Sigmoid colon (tissue), 7 donors: Measurements from ENCODE around the gene NUDT6. TPM values are rescaled to one million over a fixed set of nuclear protein-coding genes. Genes with fewer than 3 reads are reported as not detected.

ENCODE experiments used
- DNase-seq: peaks from one replicate; pipeline ENCODE4 v3.0.0-alpha.2; 2019
- H3K27ac ChIP-seq, 4 donors: fragments of 200-600 bp; sonication (generic); one replicate each; pipeline ENCODE4 v1.5.1; 2016 to 2019; ENCODE audit warnings: mild to moderate bottlenecking in 1 of 4
- H3K27me3 ChIP-seq, 3 donors: fragments of 200-600 bp; sonication (generic); one replicate each; pipeline ENCODE4 v1.5.1; 2019; ENCODE audit warnings: mild to moderate bottlenecking in 1 of 3
- H3K36me3 ChIP-seq, 4 donors: fragments of 200-600 bp; sonication (generic); one replicate each; pipeline ENCODE4 v1.5.1; 2016 to 2019
- H3K4me1 ChIP-seq, 4 donors: fragments of 200-600 bp; sonication (generic); one replicate each; pipeline ENCODE4 v1.5.1; 2017 to 2019
- H3K4me3 ChIP-seq, 4 donors: fragments of 200-600 bp; sonication (generic); one replicate each; pipeline ENCODE4 v1.5.1; 2017 to 2019; ENCODE audit warnings: mild to moderate bottlenecking in 2 of 4, moderate library complexity in 1 of 4
- H3K9me3 ChIP-seq, 4 donors: fragments of 200-600 bp in 3 of 4; sonication (generic) in 3 of 4; one replicate each; pipeline versions ENCODE4 v1.5.1 to v1.6.1; 2013 to 2019
- EP300 ChIP-seq, 4 donors: sonication (generic); formaldehyde crosslinking; IDR thresholded peaks; one replicate each; pipeline ENCODE4 v1.6.1; 2017; ENCODE audit warnings: antibody characterized with exemption in 4 of 4
- POLR2A ChIP-seq, 2 donors: fragments of 450-650 bp; IDR thresholded peaks; one replicate each; pipeline ENCODE4 v1.6.1; 2016; ENCODE audit warnings: antibody characterized with exemption in 2 of 2, mild to moderate bottlenecking in 2 of 2, moderate library complexity in 2 of 2
- POLR2AphosphoS5 ChIP-seq, 4 donors: sonication (generic); formaldehyde crosslinking; IDR thresholded peaks; one replicate each; pipeline ENCODE4 v1.6.1; 2017; ENCODE audit warnings: antibody characterized with exemption in 4 of 4
- WGBS, 2 donors: extraction: QIAGEN DNeasy Blood & Tissue Kit; methylation state at CpG; one replicate each; pipeline ENCODE4 v1.1.7; 2013; 5-methylcytosine and 5-hydroxymethylcytosine counted together
- intact Hi-C: fragments of 100-400 bp; cut with DNase I; formaldehyde crosslinking; loops from one replicate; pipeline ENCODE4 v1.15.1; 2023
- polyA plus RNA-seq, 3 donors: library from polyadenylated mRNA; stranded (reverse); fragments of 200-250 nt; gene quantifications; one replicate each; pipeline ENCODE4 v1.2.3, GENCODE V29; 2013
- total RNA-seq, 4 donors: library from RNA; depleted of rRNA; stranded (reverse); fragments of >200 nt; gene quantifications; one replicate each; pipeline ENCODE4 v1.1.0, GENCODE V29; 2016
- TF ChIP-seq, protein P1 (sequence below), 4 experiments: fragments of 450-650 bp in 3 of 4; fragments of 200-600 bp in 1 of 4; IDR thresholded peaks; one replicate each; pipeline ENCODE4 v1.5.1; 2016 to 2019; ENCODE audit warnings: antibody characterized with exemption in 4 of 4, mild to moderate bottlenecking in 3 of 4, moderate library complexity in 2 of 4
- donor health status: healthy with polysubstance abuse.
- donor health status: Bipolar disorder and iron deficiency.
- donor health status: healthy.

NUDT6 gene
- total and polyA plus RNA-seq, 7 donors: 5.0 to 10.4 (median 8.2) TPM

DNA sequence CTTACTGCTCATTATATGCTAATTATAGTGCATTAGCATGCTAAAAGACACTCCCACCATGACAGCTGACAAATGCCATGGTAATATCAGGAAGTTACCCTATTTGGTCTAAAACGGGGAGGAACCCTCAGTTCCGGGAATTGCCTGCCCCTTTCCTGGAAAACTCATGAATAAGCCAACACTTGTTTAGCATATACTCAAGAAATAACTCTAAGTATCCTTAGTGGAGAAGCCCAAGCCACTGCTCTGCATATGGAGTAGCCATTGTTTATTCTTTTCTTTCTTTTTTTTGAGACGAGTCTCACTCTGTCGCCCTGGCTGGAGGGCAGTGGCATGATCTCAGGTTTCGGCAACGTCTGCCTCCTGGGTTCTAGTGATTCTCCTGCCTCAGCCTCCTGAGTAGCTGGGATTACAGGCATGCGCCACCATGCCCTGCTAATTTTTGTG lies 15.5 kb downstream of the NUDT6 start:
- H3K4me3 ChIP-seq: no peak overlapping the region
- no peaks in the 10 kb centered on the region for H3K27me3 ChIP-seq
- intact Hi-C loops: no loop called here
- 96 to 97% methylated on average over 7 of the region's 7 CpGs for WGBS, 2 donors
- TF ChIP-seq, protein P1, sequence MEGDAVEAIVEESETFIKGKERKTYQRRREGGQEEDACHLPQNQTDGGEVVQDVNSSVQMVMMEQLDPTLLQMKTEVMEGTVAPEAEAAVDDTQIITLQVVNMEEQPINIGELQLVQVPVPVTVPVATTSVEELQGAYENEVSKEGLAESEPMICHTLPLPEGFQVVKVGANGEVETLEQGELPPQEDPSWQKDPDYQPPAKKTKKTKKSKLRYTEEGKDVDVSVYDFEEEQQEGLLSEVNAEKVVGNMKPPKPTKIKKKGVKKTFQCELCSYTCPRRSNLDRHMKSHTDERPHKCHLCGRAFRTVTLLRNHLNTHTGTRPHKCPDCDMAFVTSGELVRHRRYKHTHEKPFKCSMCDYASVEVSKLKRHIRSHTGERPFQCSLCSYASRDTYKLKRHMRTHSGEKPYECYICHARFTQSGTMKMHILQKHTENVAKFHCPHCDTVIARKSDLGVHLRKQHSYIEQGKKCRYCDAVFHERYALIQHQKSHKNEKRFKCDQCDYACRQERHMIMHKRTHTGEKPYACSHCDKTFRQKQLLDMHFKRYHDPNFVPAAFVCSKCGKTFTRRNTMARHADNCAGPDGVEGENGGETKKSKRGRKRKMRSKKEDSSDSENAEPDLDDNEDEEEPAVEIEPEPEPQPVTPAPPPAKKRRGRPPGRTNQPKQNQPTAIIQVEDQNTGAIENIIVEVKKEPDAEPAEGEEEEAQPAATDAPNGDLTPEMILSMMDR (IDR thresholded peaks at IDR 0.05): no peak
- no peak for TF ChIP-seq POLR2A (IDR thresholded peaks at IDR 0.05)
- TF ChIP-seq POLR2AphosphoS5 (IDR thresholded peaks at IDR 0.05): no peak
- TF ChIP-seq EP300 (IDR thresholded peaks at IDR 0.05): no peak
- no peaks in the 10 kb centered on the region for H3K4me1 ChIP-seq
- H3K36me3 ChIP-seq: no peaks in the 10 kb centered on the region
- H3K9me3 ChIP-seq: no peaks in the 10 kb centered on the region
- DNase-seq: no peak
- H3K27ac ChIP-seq: no peak overlapping the region

DNA sequence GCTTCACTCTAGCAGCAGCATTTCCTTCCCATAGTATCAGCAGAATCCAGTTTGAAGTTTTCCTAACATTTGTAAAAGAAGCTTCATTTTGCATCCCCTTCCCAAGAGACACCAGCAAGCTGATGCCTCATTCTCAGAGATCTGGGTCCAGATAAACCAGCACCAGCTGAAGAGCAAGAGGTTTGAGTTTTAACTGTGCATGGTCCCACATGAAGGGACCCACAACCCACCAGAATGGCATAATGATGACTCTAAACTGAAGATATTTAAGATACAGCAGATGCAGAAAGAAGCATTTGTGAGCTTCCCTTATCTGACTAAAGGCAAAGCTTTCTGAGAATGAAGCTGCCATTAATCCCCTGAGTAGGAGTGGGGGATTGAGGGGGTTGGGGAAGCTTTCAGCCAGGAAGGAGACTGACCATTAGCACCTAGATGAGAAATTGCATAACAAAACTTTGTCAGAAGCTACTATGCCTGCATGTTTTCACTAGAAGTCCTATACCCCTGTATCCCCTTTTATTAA lies 18.6 kb downstream of the NUDT6 start:
- Histone ChIP-seq H3K4me1 (peaks cover 0 to 12% (median 0%) of the 10 kb centered on the region in 4 donors), H3K36me3 (no peaks in the 10 kb centered on the region), H3K27me3 (no peaks in the 10 kb centered on the region), H3K9me3 (no peaks in the 10 kb centered on the region), H3K27ac (no peak overlapping the region), H3K4me3 (no peak overlapping the region)
- no peak for DNase-seq
- intact Hi-C loops: no loop called here
- TF ChIP-seq POLR2AphosphoS5 (IDR thresholded peaks at IDR 0.05): peak in 1 of 4 donors; percentile 7
- TF ChIP-seq, protein P1 (IDR thresholded peaks at IDR 0.05): no peak
- TF ChIP-seq POLR2A (IDR thresholded peaks at IDR 0.05): no peak
- no peak for TF ChIP-seq EP300 (IDR thresholded peaks at IDR 0.05)

DNA sequence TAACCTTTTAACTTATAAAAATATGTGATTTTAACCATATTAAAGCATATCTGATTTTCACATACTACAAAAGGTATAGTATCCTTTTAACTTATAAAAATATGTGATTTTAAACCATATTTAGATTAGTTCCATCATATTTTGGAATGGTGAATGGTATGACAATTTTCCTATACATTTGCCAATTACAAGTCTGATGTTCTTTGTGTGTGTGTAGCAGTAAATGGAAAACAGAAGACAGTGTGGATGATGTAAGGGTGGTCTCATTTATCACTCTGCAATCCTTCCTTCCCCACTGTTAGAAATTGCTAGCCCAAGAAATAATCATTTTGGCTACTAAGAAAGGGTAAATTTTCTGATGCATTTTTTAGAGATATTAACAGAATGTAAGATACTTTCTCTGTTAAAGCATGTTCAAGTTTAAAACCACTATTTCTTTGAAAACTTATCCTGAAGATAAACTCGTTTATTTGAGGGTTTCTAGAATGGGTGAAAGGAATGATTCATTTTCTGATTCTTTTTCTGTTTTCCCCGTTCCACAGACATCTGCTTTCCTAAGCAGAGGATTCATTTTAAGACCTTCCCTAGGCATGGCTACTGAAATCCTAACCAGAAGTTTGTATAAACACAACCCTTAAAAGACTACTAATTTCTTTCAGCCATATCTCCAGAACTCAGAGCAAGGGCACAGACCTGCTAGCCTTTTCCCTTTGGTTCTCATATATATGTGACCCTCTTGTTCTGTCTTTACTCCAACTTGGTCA lies 21.0 kb downstream of the NUDT6 start:
- H3K9me3 ChIP-seq: no peaks in the 10 kb centered on the region
- intact Hi-C loops: no loop called here

DNA sequence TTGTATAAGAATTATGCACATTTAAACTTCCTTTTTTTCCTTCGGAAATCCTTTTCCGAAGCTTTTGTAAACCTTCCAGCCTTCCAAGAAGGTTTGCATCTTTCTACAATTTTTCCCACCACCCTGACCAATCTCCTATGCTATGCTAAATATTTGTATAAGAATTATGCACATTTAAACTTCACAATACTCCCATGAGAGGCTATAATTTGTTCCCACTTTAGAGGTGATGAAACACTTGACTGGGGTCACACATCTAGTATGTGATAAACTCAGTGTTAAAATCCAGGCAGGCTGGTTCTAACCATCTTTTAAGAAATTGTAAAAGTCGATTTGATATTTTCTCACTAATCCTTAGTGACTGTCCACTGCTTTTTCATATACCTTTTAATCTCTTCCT lies 22.1 kb downstream of the NUDT6 start:
- Histone ChIP-seq H3K4me1 (peaks cover 0 to 24% (median 6%) of the 10 kb centered on the region in 4 donors), H3K27me3 (no peaks in the 10 kb centered on the region), H3K36me3 (peaks cover 0 to 8% (median 0%) of the 10 kb centered on the region in 4 donors), H3K9me3 (no peaks in the 10 kb centered on the region), H3K4me3 (no peak overlapping the region), H3K27ac (no peak overlapping the region)
- DNase-seq: no peak
- 80 to 84% methylated on average over 3 of the region's 3 CpGs for WGBS, 2 donors
- no peak for TF ChIP-seq POLR2A (IDR thresholded peaks at IDR 0.05)
- no peak for TF ChIP-seq EP300 (IDR thresholded peaks at IDR 0.05)
- intact Hi-C loops: no loop called here

More for the DNA sequence above, 21.0 kb downstream of the NUDT6 start:
- Histone ChIP-seq H3K4me3 (no peak overlapping the region), H3K4me1 (peaks cover 0 to 24% (median 6%) of the 10 kb centered on the region in 4 donors), H3K36me3 (peaks cover 0 to 5% (median 0%) of the 10 kb centered on the region in 4 donors), H3K27me3 (no peaks in the 10 kb centered on the region), H3K27ac (no peak overlapping the region)
- TF ChIP-seq EP300 (IDR thresholded peaks at IDR 0.05) (no peak), POLR2A (IDR thresholded peaks at IDR 0.05) (no peak), POLR2AphosphoS5 (IDR thresholded peaks at IDR 0.05) (no peak)
- TF ChIP-seq, protein P1 (IDR thresholded peaks at IDR 0.05): no peak
- WGBS, 2 donors: 83 to 85% methylated on average over 2 of the region's 2 CpGs
- DNase-seq: no peak

DNA sequence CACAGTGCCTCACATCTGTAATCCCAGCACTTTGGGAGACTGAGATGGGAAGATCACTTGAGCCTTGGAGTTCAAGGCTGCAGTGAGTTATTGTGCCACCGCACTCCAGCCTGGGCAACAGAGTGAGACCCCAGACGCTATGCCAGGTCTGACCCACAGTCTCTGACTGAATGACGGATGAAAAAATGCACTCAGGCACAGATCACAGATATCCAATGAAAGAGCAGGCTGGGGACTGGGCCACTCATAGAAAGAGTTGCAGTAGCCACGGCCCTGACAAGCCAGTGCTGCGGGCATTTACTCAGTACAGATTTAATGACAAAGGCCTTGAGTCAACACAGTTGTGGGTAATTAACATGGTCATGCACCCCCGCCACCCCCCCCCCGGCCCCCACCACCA lies 22.7 kb downstream of the NUDT6 start:
- H3K27ac ChIP-seq: no peak overlapping the region
- H3K4me1 ChIP-seq: peaks cover 0 to 24% (median 6%) of the 10 kb centered on the region in 4 donors
- H3K27me3 ChIP-seq: no peaks in the 10 kb centered on the region
- H3K9me3 ChIP-seq: no peaks in the 10 kb centered on the region
- no peak overlapping the region for H3K4me3 ChIP-seq
- DNase-seq: no peak
- WGBS, 2 donors: 82 to 98% methylated on average over 7 of the region's 7 CpGs
- peaks cover 0 to 12% (median 0%) of the 10 kb centered on the region in 4 donors for H3K36me3 ChIP-seq
- TF ChIP-seq, protein P1 (IDR thresholded peaks at IDR 0.05): no peak
- TF ChIP-seq POLR2AphosphoS5 (IDR thresholded peaks at IDR 0.05) (no peak), POLR2A (IDR thresholded peaks at IDR 0.05) (no peak), EP300 (IDR thresholded peaks at IDR 0.05) (no peak)
- intact Hi-C loops: no loop called here
